SK-N-SH treated with all-trans-retinoic acid at 6 μM for 48 hours (cell line): ENCODE results near the gene KCNA2.

Experiments used
- TCF4 ChIP-seq: fragments of 250-450 bp; sonication (Bioruptor Pico); IDR thresholded peaks from 2 replicates; pipeline ENCODE4 v1.8.0; 2021; ENCODE audit warnings: mild to moderate bottlenecking, moderate library complexity, borderline replicate concordance
- ZFP3 ChIP-seq: fragments of 250-450 bp; sonication (Bioruptor Pico); IDR thresholded peaks from 2 replicates; pipeline ENCODE4 v1.5.0; 2020; ENCODE audit warnings: mild to moderate bottlenecking, moderate library complexity
- ZFP30 ChIP-seq: fragments of 450-650 bp; formaldehyde crosslinking; IDR thresholded peaks from 2 replicates; pipeline ENCODE4 v1.5.0; 2022; ENCODE audit warnings: mild to moderate bottlenecking, moderate library complexity

DNA sequence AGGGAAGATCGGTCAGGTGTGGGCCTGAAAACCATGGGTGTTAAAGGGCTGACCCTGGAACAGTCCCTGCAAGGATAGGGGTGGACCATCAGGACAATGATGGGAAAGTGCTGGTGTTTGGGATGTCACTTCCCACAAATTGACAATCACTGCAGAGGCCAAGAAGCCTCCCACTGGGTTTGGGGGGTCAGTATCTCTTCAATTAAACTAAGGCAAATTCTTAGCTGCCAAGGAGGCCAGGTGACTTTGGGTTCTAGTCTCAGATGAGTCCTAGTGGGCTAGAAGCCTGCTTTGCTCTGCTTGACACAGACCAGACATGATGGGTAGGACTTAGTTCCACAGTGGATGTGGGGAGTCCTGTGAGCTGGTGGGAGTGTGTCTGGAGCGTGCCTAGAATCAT is 29.3 kb upstream of the KCNA2 start:
- TF ChIP-seq ZFP3 (CRISPR knock-in tag) = no peak
- no peak for TF ChIP-seq ZFP30
- TF ChIP-seq TCF4 (CRISPR knock-in tag) = no peak
